ENCODE results near the gene SUMO3. TPM values are rescaled to one million over a fixed set of nuclear protein-coding genes. Genes with fewer than 3 reads are reported as not detected.

Gene SUMO3
- total RNA-seq, 4 donors from 2014 or later = 18.3 to 56.7 (median 38.1) TPM

GRCh38 chr21:44763050-44763378 is 54.8 kb downstream of the SUMO3 start:
- Histone ChIP-seq H3K27me3 (no peaks in the 10 kb centered on the region), H3K36me3 (no peaks in the 10 kb centered on the region), H3K27ac (no peak overlapping the region), H3K4me1 (peaks cover 0 to 11% (median 4%) of the 10 kb centered on the region in 4 donors), H3K4me3 (no peak overlapping the region), H3K9me3 (no peaks in the 10 kb centered on the region)
- intact Hi-C loops (cut with DNase I; ENCODE audit: low total_unique reads) (no loop called here), in situ Hi-C loops (cut with MboI; ENCODE audit: low pct_ligation_motif_present in 1 of 4, low pct_unique_long_range_greater_than_20kb in 1 of 4, low sequenced_read_pairs in 3 of 4) (no loop called here)
- no peak for TF ChIP-seq EP300 (IDR thresholded peaks at IDR 0.05; ENCODE audit: low read depth)
- no peak for TF ChIP-seq CTCF (IDR thresholded peaks at IDR 0.05)
- TF ChIP-seq POLR2A (IDR thresholded peaks at IDR 0.05) = no peak
- TF ChIP-seq POLR2AphosphoS5 (IDR thresholded peaks at IDR 0.05) = no peak
- no peak for DNase-seq
- whole genome bisulfite sequencing, 2 donors (ENCODE audit: low coverage in 1 of 2) = 62% methylated on average over 8 of the region's 8 CpGs; no CpG with 5 or more reads in 1 of the 2 donors

GRCh38 chr21:44762221-44763049 is 55.4 kb downstream of the SUMO3 start:
- TF ChIP-seq EP300 (IDR thresholded peaks at IDR 0.05; ENCODE audit: low read depth) (no peak), POLR2AphosphoS5 (IDR thresholded peaks at IDR 0.05) (no peak), POLR2A (IDR thresholded peaks at IDR 0.05) (no peak)
- H3K27me3 ChIP-seq = no peaks in the 10 kb centered on the region
- H3K4me3 ChIP-seq = no peak overlapping the region
- DNase-seq = no peak
- H3K4me1 ChIP-seq = peaks cover 0 to 11% (median 4%) of the 10 kb centered on the region in 4 donors
- 85% methylated on average over 23 of the region's 24 CpGs; no CpG with 5 or more reads in 1 of the 2 donors for WGBS, 2 donors (ENCODE audit: low coverage in 1 of 2)
- H3K36me3 ChIP-seq = no peaks in the 10 kb centered on the region
- H3K9me3 ChIP-seq = no peaks in the 10 kb centered on the region
- H3K27ac ChIP-seq = no peak overlapping the region
- in situ Hi-C loops (cut with MboI; ENCODE audit: low pct_ligation_motif_present in 1 of 4, low pct_unique_long_range_greater_than_20kb in 1 of 4, low sequenced_read_pairs in 3 of 4) = no loop called here
- intact Hi-C loops (cut with DNase I; ENCODE audit: low total_unique reads) = no loop called here

- H3K36me3 ChIP-seq = no peaks in the 10 kb centered on the region
- in situ Hi-C loops (cut with MboI; ENCODE audit: low pct_ligation_motif_present in 1 of 4, low pct_unique_long_range_greater_than_20kb in 1 of 4, low sequenced_read_pairs in 3 of 4) = no loop called here
- H3K4me3 ChIP-seq = no peak overlapping the region
- intact Hi-C loops (cut with DNase I; ENCODE audit: low total_unique reads) = no loop called here
- 56% methylated on average over 14 of the region's 14 CpGs; no CpG with 5 or more reads in 1 of the 2 donors for WGBS, 2 donors (ENCODE audit: low coverage in 1 of 2)
- peaks cover 0 to 11% (median 4%) of the 10 kb centered on the region in 4 donors for H3K4me1 ChIP-seq
- H3K27me3 ChIP-seq = no peaks in the 10 kb centered on the region
- H3K27ac ChIP-seq = peak overlapping the region in 1 of 4 donors; percentile 9
- TF ChIP-seq POLR2A (IDR thresholded peaks at IDR 0.05) (no peak), CTCF (IDR thresholded peaks at IDR 0.05) (no peak), POLR2AphosphoS5 (IDR thresholded peaks at IDR 0.05) (no peak)
- no peaks in the 10 kb centered on the region for H3K9me3 ChIP-seq
- DNase-seq = peak; percentile 53
These were observed 56.1 kb downstream of the SUMO3 start for GRCh38 chr21:44761747-44762208.

GRCh38 chr21:44761011-44761729 is 56.7 kb downstream of the SUMO3 start:
- no peaks in the 10 kb centered on the region for H3K36me3 ChIP-seq
- in situ Hi-C loops (cut with MboI; ENCODE audit: low pct_ligation_motif_present in 1 of 4, low pct_unique_long_range_greater_than_20kb in 1 of 4, low sequenced_read_pairs in 3 of 4) = no loop called here
- peaks cover 0 to 11% (median 4%) of the 10 kb centered on the region in 4 donors for H3K4me1 ChIP-seq
- WGBS, 2 donors (ENCODE audit: low coverage in 1 of 2) = 50% methylated on average over 21 of the region's 21 CpGs; no CpG with 5 or more reads in 1 of the 2 donors
- peak overlapping the region in 1 of 4 donors; percentile 9 for H3K27ac ChIP-seq
- intact Hi-C loops (cut with DNase I; ENCODE audit: low total_unique reads) = no loop called here
- H3K9me3 ChIP-seq = no peaks in the 10 kb centered on the region
- TF ChIP-seq CTCF (IDR thresholded peaks at IDR 0.05) (peak; percentile 29 to 69 (median 55)), POLR2A (IDR thresholded peaks at IDR 0.05) (no peak)
- no peaks in the 10 kb centered on the region for H3K27me3 ChIP-seq
- DNase-seq = peak; percentile 50
- no peak overlapping the region for H3K4me3 ChIP-seq
